SK-N-DZ (cell line): ENCODE measurements around the gene HAND2.

Source experiments
- DNase-seq: peaks from one replicate; pipeline ENCODE4 v3.0.0-alpha.2; 2015; ENCODE audit warnings: low spot score

Gene HAND2

GRCh38 chr4:173536808-173537429, 6.9 kb upstream of the HAND2 start:
- DNase-seq: peak; percentile 91

DNA sequence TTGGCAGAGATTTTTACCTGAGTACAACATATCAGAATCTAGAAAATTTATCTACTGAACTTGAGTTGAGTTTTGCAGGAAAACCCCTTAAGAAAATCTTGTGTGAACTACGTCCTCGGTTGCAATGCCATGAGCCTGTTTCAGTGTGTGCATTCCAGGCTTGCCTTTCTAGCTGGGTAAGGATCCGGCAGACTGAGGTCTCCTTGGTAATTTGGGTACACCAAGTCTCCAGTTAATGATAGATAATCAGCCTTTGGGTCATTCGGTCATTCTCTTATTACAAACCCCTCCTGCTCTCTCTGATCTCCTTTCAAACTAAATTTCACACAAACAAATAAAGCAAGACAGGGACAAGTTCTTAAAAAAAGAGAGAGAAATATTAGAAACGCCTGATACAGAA, 5.9 kb upstream of the HAND2 start:
- DNase-seq: no peak

DNA sequence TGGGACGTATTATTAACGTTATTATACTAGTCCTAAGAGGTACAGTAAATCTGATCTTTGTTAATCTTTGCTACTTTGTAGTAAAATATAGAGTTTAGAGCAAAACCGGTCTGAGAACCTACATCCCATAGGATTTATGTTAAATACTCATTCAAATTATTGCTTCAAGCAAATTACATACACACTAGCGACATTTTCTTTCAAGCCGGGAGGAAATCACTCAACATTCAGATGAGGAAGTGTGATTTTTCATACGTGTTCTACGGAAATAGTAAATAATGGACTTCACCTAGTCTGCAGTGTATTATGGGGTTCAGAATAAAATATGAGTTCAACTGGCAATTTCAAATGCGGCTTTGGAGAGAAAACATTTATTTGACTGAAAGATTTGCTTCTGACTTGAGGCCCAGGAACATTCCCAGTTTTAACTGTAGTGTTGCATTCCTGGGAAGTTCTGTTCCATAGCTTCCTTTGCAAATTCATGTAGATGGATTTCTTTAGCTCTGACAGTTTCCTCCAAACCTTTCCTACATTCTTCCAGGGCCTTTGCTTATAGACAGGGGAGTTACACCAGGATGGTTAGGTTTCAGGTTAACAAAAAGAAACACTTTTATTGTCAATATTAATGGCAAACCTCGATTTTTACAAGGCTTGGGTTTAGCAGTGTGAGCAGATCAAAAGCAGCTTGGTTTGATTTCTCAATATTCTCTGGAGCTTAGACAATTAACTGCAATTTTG, 5.3 kb upstream of the HAND2 start:
- no peak for DNase-seq

- peak; percentile 80 for DNase-seq
Measured at GRCh38 chr4:173534434-173534833, 4.4 kb upstream of the HAND2 start.

GRCh38 chr4:173532725-173533511, 2.9 kb upstream of the HAND2 start:
- peak; percentile 35 for DNase-seq

DNA sequence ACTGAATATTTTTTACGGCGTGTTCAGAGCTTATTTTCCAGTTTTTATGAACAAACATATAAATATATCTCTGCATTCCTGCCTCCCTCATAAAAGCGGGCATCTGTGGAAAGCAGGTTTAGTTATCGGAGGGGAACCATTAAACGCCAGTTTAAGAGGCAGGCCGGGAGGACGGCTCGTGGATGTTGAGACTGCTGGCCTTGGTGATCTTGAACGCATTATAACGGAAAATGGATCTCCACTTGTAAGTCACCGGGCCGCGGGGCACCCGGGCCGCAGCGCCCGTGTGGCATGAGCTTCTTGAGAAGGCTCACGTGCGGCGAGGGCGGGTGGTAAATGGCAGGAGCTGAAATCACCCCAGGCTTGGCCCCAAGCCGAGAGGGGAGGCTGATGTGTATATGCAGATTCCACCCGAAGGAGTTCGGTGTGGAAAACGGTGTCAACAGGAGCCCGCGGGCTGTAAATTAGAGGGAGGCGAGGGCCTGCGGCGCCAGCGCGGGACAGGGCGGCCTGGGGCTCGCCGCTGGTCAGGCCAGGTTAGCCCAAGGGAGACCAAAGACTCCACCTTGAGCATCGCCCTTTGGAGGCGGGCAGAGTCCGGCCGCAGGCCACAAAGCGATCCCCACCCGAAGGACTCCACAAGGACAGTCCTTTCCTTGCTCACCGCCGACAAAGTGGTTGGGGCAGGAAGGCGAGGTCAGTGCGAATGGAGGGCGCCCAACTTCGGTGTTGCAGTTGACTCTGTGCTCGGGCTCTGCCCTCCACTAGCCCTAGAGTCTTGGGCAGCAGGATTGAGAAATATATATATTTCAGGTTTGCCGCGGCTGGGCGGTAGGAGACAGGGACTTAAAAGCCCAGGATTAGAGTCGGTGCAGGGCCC, 1.3 kb upstream of the HAND2 start:
- no peak for DNase-seq

DNA sequence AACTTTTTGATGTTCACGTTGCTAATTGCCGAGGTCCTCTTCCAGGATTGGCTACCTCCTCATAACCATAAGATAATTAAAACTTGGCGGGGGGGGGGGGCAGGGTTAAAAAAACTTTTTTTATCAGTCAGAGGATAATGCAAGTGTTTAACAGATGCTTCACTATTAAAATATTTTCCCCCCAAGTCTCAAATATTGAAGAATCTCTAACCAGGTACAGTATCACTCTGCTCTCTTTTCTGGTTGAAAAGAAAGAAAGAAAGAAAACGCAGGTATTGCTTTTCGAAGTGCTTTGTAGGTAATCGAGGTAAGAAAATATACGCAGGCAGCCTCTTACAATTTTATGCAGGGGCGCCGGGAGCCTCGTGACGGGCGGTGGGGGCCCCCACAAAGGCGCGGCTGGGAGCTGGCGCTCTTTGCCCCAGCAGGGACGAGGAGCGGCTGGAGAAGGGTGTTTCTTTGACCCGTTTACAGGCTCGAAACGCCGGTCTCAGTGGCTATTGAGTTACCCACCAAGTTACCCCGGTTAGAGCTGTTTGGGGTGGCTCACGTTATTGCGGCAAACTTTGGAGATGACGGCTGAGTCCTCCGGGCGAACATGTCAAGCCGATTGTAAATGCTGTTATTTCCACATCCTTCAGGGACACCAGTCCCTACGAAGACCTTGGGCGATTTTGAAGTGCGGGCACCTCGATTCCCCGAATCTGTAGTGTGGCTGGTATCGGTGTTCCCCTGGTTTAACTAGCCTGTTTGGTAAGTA, 477 bp upstream of the HAND2 start:
- DNase-seq: no peak

GRCh38 chr4:173528378-173529321, 1.4 kb downstream of the HAND2 start:
- peak; percentile 43 for DNase-seq

DNA sequence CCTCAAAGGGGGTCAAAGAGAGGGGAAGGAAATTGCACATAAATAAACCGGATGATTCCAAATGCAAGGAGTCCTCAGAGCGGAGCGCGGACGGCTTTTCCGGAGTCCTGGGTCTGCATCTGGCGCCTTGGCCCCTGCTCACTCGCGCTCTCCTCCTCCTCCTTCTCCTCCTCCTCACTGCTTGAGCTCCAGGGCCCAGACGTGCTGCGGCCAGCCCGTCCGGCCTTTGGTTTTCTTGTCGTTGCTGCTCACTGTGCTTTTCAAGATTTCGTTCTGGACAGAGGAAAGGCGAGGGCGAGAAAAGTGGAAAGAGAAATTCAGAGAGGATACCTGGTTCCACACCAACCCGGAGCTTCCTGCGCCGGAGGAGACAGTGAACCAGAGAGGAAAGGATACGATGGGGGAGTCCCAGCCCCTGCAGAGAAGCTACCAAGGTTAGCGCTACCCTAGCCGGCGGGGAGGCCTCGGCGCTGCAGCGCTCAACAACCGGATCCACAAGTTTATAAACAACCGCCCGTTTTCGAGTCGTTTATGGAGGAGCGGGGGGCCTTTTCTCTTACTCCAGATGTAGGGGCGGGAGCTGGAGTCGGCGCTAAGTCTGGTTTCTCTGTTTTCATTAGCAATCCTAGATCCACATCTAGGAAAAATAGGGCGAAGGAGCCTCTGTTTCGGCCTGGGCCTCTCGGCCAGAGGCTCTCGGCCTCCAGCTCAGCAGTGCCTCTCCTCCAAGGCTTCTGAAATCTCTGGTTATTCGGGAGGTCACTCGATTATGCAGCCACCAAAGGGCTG, 2.7 kb downstream of the HAND2 start:
- DNase-seq: peak; percentile 50

- DNase-seq: no peak
Measured at GRCh38 chr4:173526724-173527102, 3.3 kb downstream of the HAND2 start.

- peak; percentile 47 for DNase-seq
Measured at GRCh38 chr4:173526027-173526482, 4.0 kb downstream of the HAND2 start.

DNA sequence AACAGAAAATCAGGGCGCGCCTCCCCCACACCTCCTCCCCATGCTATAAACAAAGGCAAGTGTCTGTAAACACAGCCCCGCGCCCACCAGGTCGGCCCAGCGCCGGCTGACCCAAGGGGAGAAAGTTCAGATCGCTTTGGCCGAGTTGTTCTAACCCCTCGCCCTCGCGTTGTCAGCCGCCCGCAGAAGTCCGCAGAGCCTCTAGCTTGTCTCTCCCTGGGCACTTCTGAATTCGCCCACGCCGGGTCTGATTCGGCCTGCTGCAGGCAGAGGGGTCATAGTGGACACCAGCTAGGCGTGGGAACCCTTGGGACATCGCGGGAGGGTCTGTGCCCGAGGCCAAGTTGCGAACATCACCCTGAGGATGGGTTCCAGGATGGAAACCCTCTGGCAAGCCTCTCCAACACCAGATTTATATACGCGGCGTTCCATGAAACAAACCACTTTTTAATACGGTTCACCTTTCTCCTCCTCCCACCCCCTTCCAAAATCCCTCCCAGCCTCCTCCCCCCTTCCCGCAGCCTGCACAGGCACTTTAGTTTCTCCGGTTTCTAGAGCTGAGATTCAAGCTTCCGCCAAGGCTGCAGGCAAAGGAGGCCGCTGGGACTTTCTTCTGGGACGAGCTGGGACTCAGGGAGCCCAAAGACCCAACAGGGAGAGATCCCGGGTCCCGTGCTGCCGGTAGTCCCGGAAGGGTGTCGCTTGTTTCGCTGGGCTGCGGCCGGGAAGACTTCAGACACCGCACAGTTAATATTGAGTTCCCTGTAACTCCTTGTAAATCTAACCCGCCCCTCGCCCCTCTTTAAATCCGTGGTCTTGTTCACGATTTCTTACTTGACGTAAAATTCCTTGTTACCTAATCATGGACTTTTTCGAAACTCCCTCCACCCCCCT, 4.7 kb downstream of the HAND2 start:
- peak; percentile 34 for DNase-seq

GRCh38 chr4:173524218-173525117, 5.6 kb downstream of the HAND2 start:
- peak; percentile 56 for DNase-seq

DNA sequence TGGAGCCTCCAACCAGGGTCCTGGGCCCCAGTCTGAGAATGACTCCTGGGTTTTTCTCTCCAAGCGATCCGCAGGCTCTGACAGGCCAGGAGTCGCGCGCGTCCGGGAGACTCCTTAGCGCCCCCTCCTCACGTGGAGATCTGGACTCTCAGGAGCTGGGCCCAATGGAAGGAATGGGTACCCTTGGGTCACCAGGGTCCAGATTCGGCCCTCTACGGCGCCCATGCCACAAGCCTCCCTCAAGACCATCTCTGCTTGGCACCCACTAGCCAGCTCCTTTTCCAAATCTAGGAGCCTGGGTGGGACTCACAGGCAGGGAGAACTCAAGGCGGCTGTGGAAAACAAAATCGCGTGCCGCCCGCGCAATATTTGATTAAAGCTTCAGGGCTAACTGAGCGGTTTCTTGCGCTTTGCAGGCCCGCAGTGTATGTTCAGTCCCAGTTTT, 7.1 kb downstream of the HAND2 start:
- no peak for DNase-seq

DNA sequence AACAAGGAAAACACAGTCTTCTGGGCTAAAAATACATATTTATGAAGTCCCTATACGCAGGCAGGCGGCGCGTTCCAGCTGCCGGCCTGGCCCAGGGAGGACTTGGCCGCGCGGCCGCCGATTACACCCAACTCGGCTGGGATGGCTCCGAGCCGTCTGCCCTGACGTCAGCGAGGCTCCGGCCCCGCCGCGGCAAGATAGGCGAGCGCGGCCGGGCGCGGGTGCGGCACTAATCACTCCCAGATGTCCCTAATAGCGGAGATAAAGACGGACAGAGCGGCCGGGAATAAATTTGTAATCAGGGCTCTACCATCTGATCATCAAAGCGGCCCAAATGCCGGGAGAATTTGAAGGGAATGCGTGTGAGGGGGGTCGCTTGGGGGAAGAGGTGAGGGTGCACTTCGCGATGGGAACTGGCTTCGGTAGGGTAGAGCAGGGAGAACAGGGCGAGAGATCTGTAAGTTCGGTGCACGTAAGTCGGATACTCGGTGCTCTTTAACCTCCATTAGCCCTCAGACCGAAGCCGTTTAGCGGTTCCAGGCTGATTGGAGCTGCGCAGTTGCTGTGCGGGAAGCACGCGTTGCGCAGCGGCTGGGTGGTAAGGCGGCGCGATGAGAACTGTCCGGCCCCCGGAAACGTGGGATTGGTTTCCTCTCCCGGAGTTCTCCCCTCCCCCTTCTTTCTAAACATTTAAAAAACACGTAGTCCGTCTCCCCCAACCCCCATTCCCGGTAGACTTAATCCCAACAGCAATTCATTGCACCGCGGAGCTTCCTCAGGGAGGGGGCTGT, 7.7 kb downstream of the HAND2 start:
- DNase-seq: peak; percentile 90
